T-helper 9 cell (primary cell): ENCODE measurements around the gene TBX5.

Source experiments
- DNase-seq: peaks from one replicate; pipeline ENCODE4 v3.0.0-alpha.2; 2020

TBX5 gene

GRCh38 chr12:114318984-114319383 lies 87.0 kb downstream of the TBX5 start:
- no peak for DNase-seq

GRCh38 chr12:114316076-114316475 lies 89.9 kb downstream of the TBX5 start:
- DNase-seq, result no peak

GRCh38 chr12:114314974-114315720 lies 90.8 kb downstream of the TBX5 start:
- no peak for DNase-seq

- no peak for DNase-seq
These were observed 91.5 kb downstream of the TBX5 start for GRCh38 chr12:114314403-114314802.

- no peak for DNase-seq
These were observed 92.0 kb downstream of the TBX5 start for GRCh38 chr12:114313910-114314309.

- DNase-seq, result no peak
These were observed 94.0 kb downstream of the TBX5 start for GRCh38 chr12:114311974-114312373.

- DNase-seq, result no peak
These were observed 99.3 kb downstream of the TBX5 start for GRCh38 chr12:114306646-114307045.

GRCh38 chr12:114305446-114305845 lies 100.5 kb downstream of the TBX5 start:
- DNase-seq, result no peak
